NOMO-1 treated with DMSO at 0.1 percent for 48 hours (cell line): ENCODE data around the gene LCN1.
"Not testable (repeated sequence)": the region's sequence is repeated elsewhere in the genome, so short reads cannot be mapped to it uniquely, and the experiment has no call there.

Experiments
- DNase-seq: peaks from one replicate; lab custom pipeline; 2025; ENCODE audit not compliant: unreplicated experiment; lab: John Stamatoyannopoulos, UW

The LCN1 gene

GRCh38 chr9:135522137-135522877 is 1.1 kb downstream of the LCN1 start:
- DNase-seq, result no peak

- DNase-seq, result no peak
Observed at GRCh38 chr9:135522931-135523330, 1.7 kb downstream of the LCN1 start.

GRCh38 chr9:135523521-135524129 is 2.4 kb downstream of the LCN1 start:
- DNase-seq, result no peak

GRCh38 chr9:135524130-135524861 is 3.1 kb downstream of the LCN1 start:
- DNase-seq, result no peak

- DNase-seq, result no peak
Observed at GRCh38 chr9:135525241-135526088, 4.2 kb downstream of the LCN1 start.

GRCh38 chr9:135526089-135526729 is 5.0 kb downstream of the LCN1 start:
- no peak for DNase-seq

- no peak for DNase-seq
Observed at GRCh38 chr9:135526730-135527571, 5.7 kb downstream of the LCN1 start.

- DNase-seq, result not testable (repeated sequence)
Observed at GRCh38 chr9:135528842-135529435, 7.7 kb downstream of the LCN1 start.

GRCh38 chr9:135530146-135530545 is 8.9 kb downstream of the LCN1 start:
- DNase-seq, result no peak

- no peak for DNase-seq
Observed at GRCh38 chr9:135531096-135531495, 9.9 kb downstream of the LCN1 start.

- DNase-seq, result no peak
Observed at GRCh38 chr9:135533113-135533512, 11.9 kb downstream of the LCN1 start.

- no peak for DNase-seq
Observed at GRCh38 chr9:135533674-135534073, 12.4 kb downstream of the LCN1 start.

GRCh38 chr9:135534192-135534711 is 13.0 kb downstream of the LCN1 start:
- DNase-seq, result not testable (repeated sequence)

GRCh38 chr9:135534826-135535225 is 13.6 kb downstream of the LCN1 start:
- DNase-seq, result not testable (repeated sequence)

- DNase-seq, result not testable (repeated sequence)
Observed at GRCh38 chr9:135535631-135536030, 14.4 kb downstream of the LCN1 start.

GRCh38 chr9:135536216-135536615 is 15.0 kb downstream of the LCN1 start:
- DNase-seq, result no peak

- DNase-seq, result not testable (repeated sequence)
Observed at GRCh38 chr9:135543262-135543894, 22.1 kb downstream of the LCN1 start.

- DNase-seq, result no peak
Observed at GRCh38 chr9:135544981-135545635, 23.9 kb downstream of the LCN1 start.
